K562 (cell line): ENCODE data around the gene VTN. TPM values are rescaled to one million over a fixed set of nuclear protein-coding genes. Genes with fewer than 3 reads are reported as not detected.

Source experiments
- ATAC-seq: fragments of 200-7000 bp; cut with Tn5 transposase; 3 replicates; pipeline ENCODE4 v1.9.1; 2020; ENCODE audit warnings: moderate library complexity
- BruUV-seq: library from RNA; stranded (reverse); fragments of 400-500 nt; replicated peaks from 2 replicates; lab custom pipeline; 2021; lab: Mats Ljungman, UMichigan
- CTCF ChIA-PET: fragments of 300-600 bp; formaldehyde crosslinking; extraction: SDS; loops from one replicate; lab custom pipeline; 2021; ENCODE audit warnings: low intra/inter-chr PET ratio; lab: Yijun Ruan, JAX
- POLR2A ChIA-PET: fragments of 300-600, 350-650 bp; sonication (Branson Sonifier 250); formaldehyde crosslinking; extraction: SDS; loops from one replicate; lab custom pipeline; 2021; ENCODE audit warnings: antibody characterized with exemption, inconsistent platforms; lab: Yijun Ruan, JAX
- DNase-seq, 4 experiments: peaks; one replicate each; pipeline versions ENCODE4 v3.0.0 to v3.0.0-alpha.2; 2011 to 2018; ENCODE audit warnings: low spot score in 3 of 4, mixed read lengths in 3 of 4; ENCODE audit errors: extremely low read depth in 1 of 4
- FAIRE-seq: peaks from 2 replicates; lab custom pipeline; 2011; peaks lifted over from hg19 to GRCh38; lab: Jason Lieb, UNC
- H2AFZ ChIP-seq: 2 replicates; pipeline ENCODE4 v1.6.0; 2011; ENCODE audit warnings: low read depth, low read length, control low read depth, inconsistent platforms
- H3K27ac ChIP-seq: fragments of 200-600 bp; 3 replicates; pipeline ENCODE4 v1.8.0; 2011; ENCODE audit warnings: low read depth, mild to moderate bottlenecking, control low read depth, inconsistent platforms, low read length, moderate library complexity, mixed read lengths; ENCODE audit errors: extremely low read depth
- H3K27me3 ChIP-seq, 2 experiments: fragments of 300-600 bp in 1 of 2; 2 replicates in 1 of 2; 3 replicates in 1 of 2; pipeline versions ENCODE4 v1.6.0 to v1.8.0; 2011; ENCODE audit warnings: inconsistent platforms in 2 of 2, low read length in 2 of 2, mild to moderate bottlenecking in 1 of 2, mixed read lengths in 1 of 2, moderate library complexity in 1 of 2; ENCODE audit not compliant: control insufficient read depth in 2 of 2, insufficient read depth in 2 of 2
- H3K36me3 ChIP-seq: fragments of 300-600 bp; 3 replicates; pipeline ENCODE4 v1.8.0; 2011; ENCODE audit warnings: mild to moderate bottlenecking, low read length, inconsistent platforms; ENCODE audit not compliant: control insufficient read depth, insufficient read depth
- H3K4me1 ChIP-seq, 2 experiments: fragments of 200-600 bp in 1 of 2; replicated peaks in 1 of 2; 2 replicates in 1 of 2; 3 replicates in 1 of 2; pipeline versions ENCODE4 v1.5.1 to v1.8.0; 2011; ENCODE audit warnings: inconsistent platforms in 2 of 2, low read length in 2 of 2, mild to moderate bottlenecking in 1 of 2, mixed read lengths in 1 of 2, moderate library complexity in 1 of 2; ENCODE audit not compliant: control insufficient read depth in 2 of 2, insufficient read depth in 2 of 2
- H3K4me2 ChIP-seq: 2 replicates; pipeline ENCODE4 v1.6.1; 2011; ENCODE audit warnings: low read length, control low read depth, inconsistent platforms, mixed read lengths; ENCODE audit not compliant: insufficient read depth
- H3K4me3 ChIP-seq: fragments of 200-600 bp; sonication (generic), shearing (Covaris generic); 2 replicates; pipeline ENCODE4 v1.5.1; 2016; ENCODE audit warnings: control low read depth, inconsistent platforms
- H3K79me2 ChIP-seq: fragments of 200-600 bp; 3 replicates; pipeline ENCODE4 v1.8.0; 2011; ENCODE audit warnings: low read length, inconsistent platforms; ENCODE audit not compliant: control insufficient read depth, insufficient read depth
- H3K9ac ChIP-seq, 2 experiments: 2 replicates each; pipeline versions ENCODE4 v1.6.0 to v1.6.1; 2011; ENCODE audit warnings: low read depth in 2 of 2, low read length in 2 of 2, control low read depth in 1 of 2, inconsistent platforms in 1 of 2, mild to moderate bottlenecking in 1 of 2, mixed read lengths in 1 of 2; ENCODE audit not compliant: insufficient read depth in 1 of 2
- H3K9me1 ChIP-seq: one replicate; pipeline ENCODE4 v1.6.0; 2011; ENCODE audit warnings: inconsistent platforms, mild to moderate bottlenecking, low read length, moderate library complexity; ENCODE audit not compliant: control insufficient read depth, insufficient read depth
- H3K9me3 ChIP-seq: replicated peaks from 2 replicates; pipeline ENCODE4 v1.5.1; 2011; ENCODE audit warnings: low read depth, low read length, inconsistent platforms; ENCODE audit not compliant: control insufficient read depth, insufficient read depth
- H4K20me1 ChIP-seq: replicated peaks from 2 replicates; pipeline ENCODE4 v1.6.1; 2011; ENCODE audit warnings: low read length, inconsistent platforms, mixed read lengths; ENCODE audit not compliant: control insufficient read depth, insufficient read depth
- CREB3 ChIP-seq: fragments of 450-650 bp; conservative IDR thresholded peaks from 2 replicates; pipeline ENCODE4 v1.6.1; 2016; ENCODE audit warnings: missing genetic modification characterization, low read depth, mild to moderate bottlenecking, missing compliant biosample characterization, moderate library complexity
- CTBP1 ChIP-seq: fragments of 450-650 bp; IDR thresholded peaks from 2 replicates; pipeline ENCODE4 v1.6.1; 2016; ENCODE audit warnings: borderline replicate concordance
- E2F8 ChIP-seq: fragments of 450-650 bp; IDR thresholded peaks from 2 replicates; pipeline ENCODE4 v1.7.1; 2018; ENCODE audit warnings: mild to moderate bottlenecking, low read depth; ENCODE audit not compliant: partially characterized antibody
- EZH2 ChIP-seq: IDR thresholded peaks from 2 replicates; pipeline ENCODE4 v1.6.1; 2012; ENCODE audit warnings: low read depth, mild to moderate bottlenecking, inconsistent platforms, low read length, borderline replicate concordance
- GTF2A2 ChIP-seq: IDR thresholded peaks from 2 replicates; pipeline ENCODE4 v1.6.1; 2016; ENCODE audit warnings: mild to moderate bottlenecking, missing genetic modification characterization, missing compliant biosample characterization
- HDGF ChIP-seq: fragments of 450-650 bp; IDR thresholded peaks from 2 replicates; pipeline ENCODE4 v1.6.1; 2016
- NBN ChIP-seq: fragments of 450-650 bp; IDR thresholded peaks from 2 replicates; pipeline ENCODE4 v1.6.1; 2016; ENCODE audit warnings: low read depth, mild to moderate bottlenecking
- NONO ChIP-seq, 2 experiments: fragments of 200-400 bp in 1 of 2; fragments of 450-650 bp in 1 of 2; formaldehyde crosslinking in 1 of 2; IDR thresholded peaks; 2 replicates each; pipeline ENCODE4 v1.6.1; 2017; ENCODE audit warnings: low read depth in 2 of 2, mild to moderate bottlenecking in 2 of 2, moderate library complexity in 2 of 2, low read length in 1 of 2
- NR2F6 ChIP-seq: fragments of 450-650 bp; formaldehyde crosslinking; IDR thresholded peaks from 2 replicates; pipeline ENCODE4 v1.4.0; 2020; ENCODE audit warnings: mild to moderate bottlenecking
- RCOR1 ChIP-seq, 2 experiments: IDR thresholded peaks; 2 replicates each; pipeline ENCODE4 v1.6.1; 2012; ENCODE audit warnings: low read depth in 2 of 2, low read length in 2 of 2, borderline replicate concordance in 1 of 2, improper control_type of control experiment in 1 of 2
- ZBTB12 ChIP-seq: fragments of 250-450 bp; sonication (Bioruptor Pico); IDR thresholded peaks from 2 replicates; pipeline ENCODE4 v1.4.0; 2020
- ZNF124 ChIP-seq: sonication (generic); formaldehyde crosslinking; IDR thresholded peaks from 2 replicates; pipeline ENCODE4 v1.8.1; 2022; ENCODE audit warnings: missing genetic modification reagents
- WGBS: fragments of 100-300 bp; shearing (Covaris generic); methylation state at CpG from one replicate; pipeline ENCODE4 v1.1.6; 2016; ENCODE audit warnings: low coverage, mixed read lengths; ENCODE audit not compliant: insufficient coverage; ENCODE audit errors: missing lambda C conversion rate; 5-methylcytosine and 5-hydroxymethylcytosine counted together
- in situ Hi-C: fragments of 300-500 bp; cut with MboI; formaldehyde crosslinking; loops from 4 replicates; pipeline ENCODE4 v1.15.0; 2018; ENCODE audit warnings: inconsistent platforms, mixed read lengths
- intact Hi-C: fragments of 100-400 bp; cut with micrococcal nuclease; formaldehyde crosslinking; loops from 2 replicates; pipeline ENCODE4 v1.14.2; 2022
- polyA plus RNA-seq, 8 experiments: library from polyadenylated mRNA; depleted of rRNA in 4 of 8; stranded (reverse) in 5 of 8; unstranded in 3 of 8; fragments of >200 nt; fragmentation: Nextera tagmentation in 2 of 8; fragmentation: Illumina TruSeq in 1 of 8; extraction: Ambion mirVana in 2 of 8; extraction: Trizol in 1 of 8; gene quantifications; 2 replicates each; pipeline versions ENCODE4 v1.2.1 to v1.2.3, GENCODE V29; 2011 to 2014; ENCODE audit warnings: inconsistent platforms in 1 of 8, missing spikeins in 1 of 8
- total RNA-seq, 7 experiments: library from RNA; depleted of rRNA in 6 of 7; stranded (reverse); fragments of >200 nt in 6 of 7; fragmentation: Illumina TruSeq in 2 of 7; extraction: Trizol in 2 of 7; gene quantifications; 2 replicates each; pipeline versions ENCODE4 v1.2.1 to v1.2.3, GENCODE V29; 2011 to 2021; ENCODE audit warnings: low replicate concordance in 1 of 7
- TF ChIP-seq, protein P1 (sequence below): fragments of 250-450 bp; sonication (Bioruptor Pico); IDR thresholded peaks from 2 replicates; pipeline ENCODE4 v1.8.0; 2021; ENCODE audit warnings: moderate library complexity, mild to moderate bottlenecking, inconsistent platforms

Gene VTN
- total and polyA plus RNA-seq, 9 of the 15 experiments (the other 6 are each of a cell fraction or from before 2014, with no cell fraction given) = 0.13 to 1.0 (median 0.29) TPM; not detected in 1

DNA sequence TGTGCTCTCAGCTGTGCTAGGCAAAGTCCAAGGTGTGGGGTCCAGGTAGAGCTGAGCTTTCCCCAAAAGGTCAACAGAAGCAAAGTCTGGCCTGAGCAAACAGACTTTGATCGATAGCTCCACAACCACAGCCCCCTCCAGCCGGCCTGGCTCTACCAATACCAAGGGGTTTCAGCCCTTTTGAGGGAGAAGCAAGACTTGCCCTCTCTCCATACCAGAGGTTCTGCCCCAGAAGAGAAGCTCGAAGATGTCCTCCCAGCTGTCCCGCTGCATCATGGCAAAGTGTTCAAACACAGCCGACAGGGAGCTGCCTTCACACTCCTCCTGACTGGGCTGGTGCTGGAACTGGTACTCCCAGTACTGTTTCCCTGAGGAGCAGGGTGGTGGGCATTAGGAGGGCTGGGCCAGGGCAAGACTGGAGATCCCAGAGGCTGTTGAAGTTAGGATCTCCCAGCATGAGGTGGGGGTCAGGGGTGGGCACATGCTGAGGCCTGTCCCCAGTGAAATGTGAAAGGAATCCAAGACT, 1.7 kb downstream of the VTN start (continued):
- no peak for TF ChIP-seq E2F8
- no peak for TF ChIP-seq CREB3 (tag)

GRCh38 chr17:28367641-28368305, 2.3 kb downstream of the VTN start:
- Histone ChIP-seq H3K4me2 (no peak overlapping the region), H3K36me3 (peaks cover 16% of the 10 kb centered on the region; the same call in 1 of the 3 replicates), H2AFZ (no peak overlapping the region), H3K9me1 (peaks cover 5% of the 10 kb centered on the region), H3K9ac (no peak overlapping the region), H4K20me1 (peaks cover 11% of the 10 kb centered on the region), H3K9me3 (no peaks in the 10 kb centered on the region), H3K4me1 (peaks cover 16 to 45% of the 10 kb centered on the region in 2 experiments), H3K27ac (no peak overlapping the region), H3K4me3 (no peak overlapping the region), H3K27me3 (peaks cover 0 to under 1% of the 10 kb centered on the region in 2 experiments; a peak in 1 of 5 replicates), H3K79me2 (no peaks in the 10 kb centered on the region)
- DNase-seq = no peak
- ATAC-seq = no peak
- no peak for FAIRE-seq
- WGBS = 80% methylated on average over 20 of the region's 21 CpGs
- ChIA-PET CTCF (no interaction called here), POLR2A (interaction anchor here (0.6 to 3.4 kb wide), 6 partner anchors 10 to 22 kb away, joined by 3 to 31 read pairs (median 6); partner anchors contain the start of gene POLDIP2)
- intact Hi-C loops = no loop called here
- no TSS peak for BruUV-seq
- in situ Hi-C loops = no loop called here
- TF ChIP-seq GTF2A2 (tag) = no peak
- no peak for TF ChIP-seq CTBP1
- TF ChIP-seq, protein P1, sequence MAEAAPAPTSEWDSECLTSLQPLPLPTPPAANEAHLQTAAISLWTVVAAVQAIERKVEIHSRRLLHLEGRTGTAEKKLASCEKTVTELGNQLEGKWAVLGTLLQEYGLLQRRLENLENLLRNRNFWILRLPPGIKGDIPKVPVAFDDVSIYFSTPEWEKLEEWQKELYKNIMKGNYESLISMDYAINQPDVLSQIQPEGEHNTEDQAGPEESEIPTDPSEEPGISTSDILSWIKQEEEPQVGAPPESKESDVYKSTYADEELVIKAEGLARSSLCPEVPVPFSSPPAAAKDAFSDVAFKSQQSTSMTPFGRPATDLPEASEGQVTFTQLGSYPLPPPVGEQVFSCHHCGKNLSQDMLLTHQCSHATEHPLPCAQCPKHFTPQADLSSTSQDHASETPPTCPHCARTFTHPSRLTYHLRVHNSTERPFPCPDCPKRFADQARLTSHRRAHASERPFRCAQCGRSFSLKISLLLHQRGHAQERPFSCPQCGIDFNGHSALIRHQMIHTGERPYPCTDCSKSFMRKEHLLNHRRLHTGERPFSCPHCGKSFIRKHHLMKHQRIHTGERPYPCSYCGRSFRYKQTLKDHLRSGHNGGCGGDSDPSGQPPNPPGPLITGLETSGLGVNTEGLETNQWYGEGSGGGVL (CRISPR knock-in tag) = no peak
- no peak for TF ChIP-seq ZNF124 (CRISPR knock-in tag)
- TF ChIP-seq HDGF = no peak
- TF ChIP-seq NONO (IDR thresholded peaks at IDR 0.05; ENCODE audit: low read depth in 2 of 2, low read length in 1 of 2) = no peak
- no peak for TF ChIP-seq RCOR1 (IDR thresholded peaks at IDR 0.05; ENCODE audit: borderline replicate concordance in 1 of 2, low read depth in 2 of 2, low read length in 2 of 2)
- no peak for TF ChIP-seq NR2F6 (CRISPR knock-in tag)
- no peak for TF ChIP-seq ZBTB12 (CRISPR knock-in tag)
- TF ChIP-seq NBN = no peak
- TF ChIP-seq EZH2 = no peak
